ENCODE results near the gene NXPE1.

- TF ChIP-seq, protein P1, sequence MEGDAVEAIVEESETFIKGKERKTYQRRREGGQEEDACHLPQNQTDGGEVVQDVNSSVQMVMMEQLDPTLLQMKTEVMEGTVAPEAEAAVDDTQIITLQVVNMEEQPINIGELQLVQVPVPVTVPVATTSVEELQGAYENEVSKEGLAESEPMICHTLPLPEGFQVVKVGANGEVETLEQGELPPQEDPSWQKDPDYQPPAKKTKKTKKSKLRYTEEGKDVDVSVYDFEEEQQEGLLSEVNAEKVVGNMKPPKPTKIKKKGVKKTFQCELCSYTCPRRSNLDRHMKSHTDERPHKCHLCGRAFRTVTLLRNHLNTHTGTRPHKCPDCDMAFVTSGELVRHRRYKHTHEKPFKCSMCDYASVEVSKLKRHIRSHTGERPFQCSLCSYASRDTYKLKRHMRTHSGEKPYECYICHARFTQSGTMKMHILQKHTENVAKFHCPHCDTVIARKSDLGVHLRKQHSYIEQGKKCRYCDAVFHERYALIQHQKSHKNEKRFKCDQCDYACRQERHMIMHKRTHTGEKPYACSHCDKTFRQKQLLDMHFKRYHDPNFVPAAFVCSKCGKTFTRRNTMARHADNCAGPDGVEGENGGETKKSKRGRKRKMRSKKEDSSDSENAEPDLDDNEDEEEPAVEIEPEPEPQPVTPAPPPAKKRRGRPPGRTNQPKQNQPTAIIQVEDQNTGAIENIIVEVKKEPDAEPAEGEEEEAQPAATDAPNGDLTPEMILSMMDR (IDR thresholded peaks at IDR 0.05) = no peak
- TF ChIP-seq POLR2AphosphoS5 (IDR thresholded peaks at IDR 0.05) (no peak), EP300 (IDR thresholded peaks at IDR 0.05) (no peak)
Measured at GRCh38 chr11:114501901-114502300, 57.8 kb downstream of the NXPE1 start.
